Stomach (tissue), 4 donors: ENCODE data around the gene HNRNPF.

Experiments used
- POLR2A ChIP-seq, 4 donors: fragments of 450-650 bp; IDR thresholded peaks; one replicate each; pipeline ENCODE4 v1.6.1; 2016; ENCODE audit warnings: antibody characterized with exemption in 4 of 4, control low read depth in 2 of 4, mild to moderate bottlenecking in 1 of 4, moderate library complexity in 1 of 4
- TF ChIP-seq, protein P1 (sequence below), 7 experiments: fragments of 450-650 bp in 4 of 7; fragments of 200-600 bp in 3 of 7; sonication (generic) in 3 of 7; IDR thresholded peaks; one replicate each; pipeline ENCODE4 v1.5.1; 2016 to 2019; ENCODE audit warnings: antibody characterized with exemption in 7 of 7, control low read depth in 2 of 7, mild to moderate bottlenecking in 1 of 7

GRCh38 chr10:43353495-43354329, 55.3 kb downstream of the HNRNPF start:
- TF ChIP-seq, protein P1, sequence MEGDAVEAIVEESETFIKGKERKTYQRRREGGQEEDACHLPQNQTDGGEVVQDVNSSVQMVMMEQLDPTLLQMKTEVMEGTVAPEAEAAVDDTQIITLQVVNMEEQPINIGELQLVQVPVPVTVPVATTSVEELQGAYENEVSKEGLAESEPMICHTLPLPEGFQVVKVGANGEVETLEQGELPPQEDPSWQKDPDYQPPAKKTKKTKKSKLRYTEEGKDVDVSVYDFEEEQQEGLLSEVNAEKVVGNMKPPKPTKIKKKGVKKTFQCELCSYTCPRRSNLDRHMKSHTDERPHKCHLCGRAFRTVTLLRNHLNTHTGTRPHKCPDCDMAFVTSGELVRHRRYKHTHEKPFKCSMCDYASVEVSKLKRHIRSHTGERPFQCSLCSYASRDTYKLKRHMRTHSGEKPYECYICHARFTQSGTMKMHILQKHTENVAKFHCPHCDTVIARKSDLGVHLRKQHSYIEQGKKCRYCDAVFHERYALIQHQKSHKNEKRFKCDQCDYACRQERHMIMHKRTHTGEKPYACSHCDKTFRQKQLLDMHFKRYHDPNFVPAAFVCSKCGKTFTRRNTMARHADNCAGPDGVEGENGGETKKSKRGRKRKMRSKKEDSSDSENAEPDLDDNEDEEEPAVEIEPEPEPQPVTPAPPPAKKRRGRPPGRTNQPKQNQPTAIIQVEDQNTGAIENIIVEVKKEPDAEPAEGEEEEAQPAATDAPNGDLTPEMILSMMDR (IDR thresholded peaks at IDR 0.05): no peak
- no peak for TF ChIP-seq POLR2A (IDR thresholded peaks at IDR 0.05)
